GM12878 (cell line): ENCODE measurements around the gene TGFBR3. TPM values are rescaled to one million over a fixed set of nuclear protein-coding genes. Genes with fewer than 3 reads are reported as not detected.

Experiments
- ATAC-seq: fragments of 200-7000 bp; cut with Tn5 transposase; 3 replicates; pipeline ENCODE4 v1.9.1; 2020; ENCODE audit warnings: mild to moderate bottlenecking, moderate library complexity
- BruUV-seq: library from RNA; stranded (reverse); fragments of 400-500 nt; replicated peaks from 2 replicates; lab custom pipeline; 2021; lab: Mats Ljungman, UMichigan
- CTCF ChIA-PET: fragments of 300-600 bp; sonication (Branson Sonifier 250); formaldehyde crosslinking; extraction: SDS; loops from one replicate; lab custom pipeline; 2021; ENCODE audit warnings: inconsistent platforms; lab: Yijun Ruan, JAX
- POLR2A ChIA-PET: fragments of 350-600 bp; formaldehyde crosslinking; extraction: SDS; loops from one replicate; lab custom pipeline; 2021; ENCODE audit warnings: inconsistent platforms; lab: Charles Lee
- RAD21 ChIA-PET: fragments of 300-600 bp; sonication (Branson Sonifier 250); formaldehyde crosslinking; loops from one replicate; lab custom pipeline; 2023; ENCODE audit warnings: antibody characterized with exemption; ENCODE audit not compliant: unreplicated experiment; lab: Charles Lee
- SMC1A ChIA-PET: fragments of 300-600 bp; sonication (Branson Sonifier 250); formaldehyde crosslinking; loops from one replicate; lab custom pipeline; 2023; ENCODE audit not compliant: unreplicated experiment, uncharacterized antibody; lab: Charles Lee
- DNase-seq: peaks from one replicate; pipeline ENCODE4 v3.0.0-alpha.2; 2011; ENCODE audit warnings: low read depth, low spot score
- FAIRE-seq: peaks from 3 replicates; lab custom pipeline; 2011; peaks lifted over from hg19 to GRCh38; lab: Jason Lieb, UNC
- H2AFZ ChIP-seq: 2 replicates; pipeline ENCODE4 v1.6.0; 2011; ENCODE audit warnings: low read depth, low read length, control low read depth; ENCODE audit not compliant: control insufficient read depth
- H3K27ac ChIP-seq: 2 replicates; pipeline ENCODE4 v1.5.1; 2011; ENCODE audit warnings: control low read depth; ENCODE audit not compliant: control insufficient read depth, insufficient read depth
- H3K27me3 ChIP-seq, 2 experiments: replicated peaks in 1 of 2; 2 replicates each; pipeline versions ENCODE4 v1.6.0 to v1.6.1; 2011; ENCODE audit warnings: low read length in 1 of 2; ENCODE audit not compliant: control insufficient read depth in 2 of 2, insufficient read depth in 2 of 2
- H3K36me3 ChIP-seq, 2 experiments: 2 replicates each; pipeline ENCODE4 v1.5.1; 2011; ENCODE audit warnings: low read length in 1 of 2; ENCODE audit not compliant: control insufficient read depth in 2 of 2, insufficient read depth in 2 of 2
- H3K4me1 ChIP-seq: 2 replicates; pipeline ENCODE4 v1.6.1; 2011; ENCODE audit warnings: mild to moderate bottlenecking, low read length, moderate library complexity, mixed read lengths; ENCODE audit not compliant: control insufficient read depth, insufficient read depth
- H3K4me2 ChIP-seq: 2 replicates; pipeline ENCODE4 v1.6.0; 2011; ENCODE audit warnings: control low read depth; ENCODE audit not compliant: control insufficient read depth, insufficient read depth
- H3K4me3 ChIP-seq: fragments of 200-600 bp; sonication (generic); 2 replicates; pipeline ENCODE4 v1.5.1; 2016
- H3K79me2 ChIP-seq: 2 replicates; pipeline ENCODE4 v1.6.0; 2011; ENCODE audit warnings: low read length; ENCODE audit not compliant: control insufficient read depth, insufficient read depth
- H3K9ac ChIP-seq: 2 replicates; pipeline ENCODE4 v1.8.0; 2011; ENCODE audit warnings: low read length, control low read depth, mixed read lengths; ENCODE audit not compliant: control insufficient read depth, insufficient read depth
- H3K9me3 ChIP-seq: replicated peaks from 3 replicates; pipeline ENCODE4 v1.5.1; 2011; ENCODE audit warnings: mild to moderate bottlenecking, low read length; ENCODE audit not compliant: control insufficient read depth, insufficient read depth
- H4K20me1 ChIP-seq: 2 replicates; pipeline ENCODE4 v1.6.0; 2011; ENCODE audit not compliant: control insufficient read depth, insufficient read depth
- FOXK2 ChIP-seq: fragments of 450-650 bp; IDR thresholded peaks from 2 replicates; pipeline ENCODE4 v1.6.1; 2017; ENCODE audit warnings: mild to moderate bottlenecking, moderate library complexity
- HDGF ChIP-seq: fragments of 450-650 bp; IDR thresholded peaks from 2 replicates; pipeline ENCODE4 v1.6.1; 2016; ENCODE audit warnings: antibody characterized with exemption
- KLF5 ChIP-seq: fragments of 450-650 bp; IDR thresholded peaks from 2 replicates; pipeline ENCODE4 v1.6.1; 2014; ENCODE audit warnings: mild to moderate bottlenecking; ENCODE audit not compliant: partially characterized antibody
- PAX8 ChIP-seq: fragments of 450-650 bp; IDR thresholded peaks from 2 replicates; pipeline ENCODE4 v1.6.1; 2017; ENCODE audit warnings: mild to moderate bottlenecking, moderate library complexity
- SUPT20H ChIP-seq: IDR thresholded peaks from 2 replicates; pipeline ENCODE4 v1.6.1; 2011; ENCODE audit warnings: low read depth, mild to moderate bottlenecking, low read length, moderate library complexity, borderline replicate concordance; ENCODE audit not compliant: control insufficient read depth
- ZNF622 ChIP-seq: fragments of 450-650 bp; IDR thresholded peaks from 2 replicates; pipeline ENCODE4 v1.6.1; 2017; ENCODE audit warnings: mild to moderate bottlenecking, inconsistent platforms
- WGBS: methylation state at CpG from one replicate; pipeline ENCODE4 v1.1.6; 2016; ENCODE audit warnings: low lambda C conversion rate; ENCODE audit not compliant: insufficient replicate concordance, insufficient coverage; ENCODE audit errors: missing lambda C conversion rate; 5-methylcytosine and 5-hydroxymethylcytosine counted together
- in situ Hi-C: fragments of 300-500 bp; cut with MboI; formaldehyde crosslinking; loops from 9 replicates; pipeline ENCODE4 v1.14.3; 2018; ENCODE audit warnings: mixed read lengths
- intact Hi-C: fragments of 100-400 bp; cut with micrococcal nuclease; formaldehyde crosslinking; loops from one replicate; pipeline ENCODE4 v1.14.2; 2022; ENCODE audit not compliant: unreplicated experiment
- polyA plus RNA-seq, 11 experiments: library from polyadenylated mRNA; depleted of rRNA in 4 of 11; unstranded in 6 of 11; stranded (reverse) in 5 of 11; fragments of >200 nt; fragmentation: Nextera tagmentation in 4 of 11; fragmentation: Illumina TruSeq in 1 of 11; extraction: Ambion mirVana in 4 of 11; extraction: Trizol in 1 of 11; gene quantifications; 1 replicate in 1 of 11; 2 replicates in 10 of 11; pipeline versions ENCODE4 v1.2.1 to v1.2.3, GENCODE V29; 2011 to 2016; ENCODE audit warnings: inconsistent platforms in 2 of 11, missing spikeins in 2 of 11, low read depth in 1 of 11
- total RNA-seq, 4 experiments: library from RNA; depleted of rRNA in 3 of 4; stranded (reverse); fragments of >200 nt in 3 of 4; fragmentation: Illumina TruSeq in 1 of 4; extraction: Trizol in 1 of 4; gene quantifications; 2 replicates each; pipeline versions ENCODE4 v1.2.1 to v1.2.3, GENCODE V29; 2013 to 2021
- TF ChIP-seq, protein P1 (sequence below): IDR thresholded peaks from 2 replicates; pipeline ENCODE4 v1.6.1; 2012; ENCODE audit warnings: low read depth, low read length, improper control_type of control experiment
- TF ChIP-seq, protein P2 (sequence below): IDR thresholded peaks from 2 replicates; pipeline ENCODE4 v1.6.1; 2012; ENCODE audit warnings: low read length, inconsistent platforms

The TGFBR3 gene
- total and polyA plus RNA-seq, 10 of the 15 experiments (the other 5 are each of a cell fraction or from before 2014, with no cell fraction given), result 2.7 to 16.5 (median 12.6) TPM

DNA sequence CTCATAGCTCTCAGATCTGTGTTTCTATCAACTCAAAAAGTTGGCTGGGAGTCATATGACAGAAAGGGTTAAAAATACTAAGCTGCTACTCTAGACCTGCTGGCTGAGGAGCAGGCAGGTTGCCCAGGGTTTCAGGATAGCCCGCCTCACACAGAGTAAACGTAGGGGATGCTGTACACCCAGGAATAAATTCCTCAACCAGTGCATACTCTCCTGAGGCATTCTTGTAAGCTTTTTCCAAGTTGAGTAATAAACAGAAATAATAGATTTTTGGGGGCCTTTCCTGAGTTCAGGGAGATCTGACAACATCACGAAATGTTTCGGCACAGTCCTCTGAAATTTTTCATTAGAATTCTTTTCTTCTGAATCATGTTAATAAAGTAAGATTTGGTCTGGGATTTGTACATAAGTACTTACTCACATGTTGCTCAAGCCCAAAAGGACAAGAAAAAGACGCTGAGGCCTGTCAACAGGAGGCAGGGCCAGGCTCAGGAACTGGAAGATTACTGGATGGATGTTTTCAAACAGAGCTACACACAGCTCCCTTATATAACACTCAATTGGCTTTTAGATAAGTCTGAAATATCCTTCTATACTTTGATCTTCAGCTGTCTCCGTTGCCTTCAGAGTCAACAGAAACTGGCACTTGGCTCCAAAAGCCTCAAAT is 41.0 kb downstream of the TGFBR3 start (continued):
- TF ChIP-seq KLF5 (no peak), SUPT20H (no peak), PAX8 (no peak), FOXK2 (no peak), ZNF622 (no peak), HDGF (no peak)
- TF ChIP-seq, protein P1, sequence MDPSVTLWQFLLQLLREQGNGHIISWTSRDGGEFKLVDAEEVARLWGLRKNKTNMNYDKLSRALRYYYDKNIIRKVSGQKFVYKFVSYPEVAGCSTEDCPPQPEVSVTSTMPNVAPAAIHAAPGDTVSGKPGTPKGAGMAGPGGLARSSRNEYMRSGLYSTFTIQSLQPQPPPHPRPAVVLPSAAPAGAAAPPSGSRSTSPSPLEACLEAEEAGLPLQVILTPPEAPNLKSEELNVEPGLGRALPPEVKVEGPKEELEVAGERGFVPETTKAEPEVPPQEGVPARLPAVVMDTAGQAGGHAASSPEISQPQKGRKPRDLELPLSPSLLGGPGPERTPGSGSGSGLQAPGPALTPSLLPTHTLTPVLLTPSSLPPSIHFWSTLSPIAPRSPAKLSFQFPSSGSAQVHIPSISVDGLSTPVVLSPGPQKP, result no peak

DNA sequence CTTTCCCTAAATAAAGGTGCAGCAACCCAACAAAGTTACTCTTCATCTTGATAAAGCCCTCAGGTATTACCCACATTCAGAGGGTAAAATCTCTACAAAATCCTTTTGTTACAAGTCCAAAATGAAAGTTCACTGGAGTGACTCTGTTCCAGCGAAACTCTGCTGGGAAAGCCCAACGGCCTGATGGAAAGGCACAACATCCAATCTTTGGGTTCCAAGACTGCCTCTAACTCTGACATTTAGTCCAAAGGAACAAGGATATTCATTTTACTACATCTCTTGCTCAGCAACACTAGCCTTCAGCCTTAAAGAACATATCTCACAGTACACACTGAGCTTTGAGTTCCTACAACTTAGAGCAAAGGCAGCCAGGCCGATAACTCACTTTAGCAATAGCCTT is 42.1 kb downstream of the TGFBR3 start:
- H3K9me3 ChIP-seq, result no peaks in the 10 kb centered on the region
- H3K4me1 ChIP-seq, result no peaks in the 10 kb centered on the region
- ChIA-PET POLR2A (no interaction called here), CTCF (no interaction called here), RAD21 (no interaction called here), SMC1A (interaction anchor here (1.1 kb wide), 1 partner anchor 46 kb away, joined by 3 read pairs; no protein-coding TSS in a partner anchor)
- 92% methylated on average over 3 of the region's 3 CpGs for WGBS
- FAIRE-seq, result no peak
- H3K36me3 ChIP-seq, result no peaks in the 10 kb centered on the region
- H2AFZ ChIP-seq, result no peak overlapping the region
- H3K27ac ChIP-seq, result no peak overlapping the region
- in situ Hi-C loops (no loop called here), intact Hi-C loops (no loop called here)
- TF ChIP-seq, protein P2, sequence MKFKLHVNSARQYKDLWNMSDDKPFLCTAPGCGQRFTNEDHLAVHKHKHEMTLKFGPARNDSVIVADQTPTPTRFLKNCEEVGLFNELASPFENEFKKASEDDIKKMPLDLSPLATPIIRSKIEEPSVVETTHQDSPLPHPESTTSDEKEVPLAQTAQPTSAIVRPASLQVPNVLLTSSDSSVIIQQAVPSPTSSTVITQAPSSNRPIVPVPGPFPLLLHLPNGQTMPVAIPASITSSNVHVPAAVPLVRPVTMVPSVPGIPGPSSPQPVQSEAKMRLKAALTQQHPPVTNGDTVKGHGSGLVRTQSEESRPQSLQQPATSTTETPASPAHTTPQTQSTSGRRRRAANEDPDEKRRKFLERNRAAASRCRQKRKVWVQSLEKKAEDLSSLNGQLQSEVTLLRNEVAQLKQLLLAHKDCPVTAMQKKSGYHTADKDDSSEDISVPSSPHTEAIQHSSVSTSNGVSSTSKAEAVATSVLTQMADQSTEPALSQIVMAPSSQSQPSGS, result no peak
- no TSS peak for BruUV-seq
- H3K4me2 ChIP-seq, result no peak overlapping the region
- H3K9ac ChIP-seq, result no peak overlapping the region
- no peak for ATAC-seq
- H3K79me2 ChIP-seq, result no peaks in the 10 kb centered on the region
- no peak for DNase-seq
- no peaks in the 10 kb centered on the region for H4K20me1 ChIP-seq
- H3K27me3 ChIP-seq, result no peaks in the 10 kb centered on the region
- no peak overlapping the region for H3K4me3 ChIP-seq
